Measurements from ENCODE around the gene PAX9.

Gene PAX9

GRCh38 chr14:36661506-36662257, at the start of gene PAX9:
Gene PAX9, plus strand, starts transcription at chr14:36661860. Its CDS starts 230 bp downstream, at chr14:36662090.
- H3K27me3 ChIP-seq (ENCODE audit: insufficient read depth, low read length, poor library complexity), result no peaks in the 10 kb centered on the region

DNA sequence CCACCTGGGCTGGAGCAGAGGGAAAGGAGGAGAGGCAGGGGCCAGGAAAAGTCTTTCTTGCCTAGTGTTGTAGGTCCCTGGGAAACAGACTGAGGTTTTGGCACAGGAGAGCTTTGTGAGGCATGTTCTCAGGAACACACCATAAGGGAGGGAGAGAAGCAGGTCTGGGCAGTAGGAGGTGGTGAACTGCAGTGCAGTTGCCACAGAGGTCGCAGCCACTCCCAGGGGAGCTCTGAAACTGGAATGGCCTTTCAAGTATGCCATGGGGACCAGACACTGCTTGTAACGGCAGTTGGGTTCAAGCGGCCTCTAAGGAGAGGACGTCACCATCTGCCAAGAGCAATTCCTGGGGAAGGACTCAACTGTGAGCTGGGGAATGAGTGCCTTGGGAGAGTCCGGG, 43.8 kb upstream of the PAX9 start:
- Histone ChIP-seq H3K36me3 (ENCODE audit: insufficient read depth, low read length) (no peaks in the 10 kb centered on the region), H3K79me2 (ENCODE audit: insufficient read depth, low read length) (no peaks in the 10 kb centered on the region), H3K4me3 (ENCODE audit: low read depth in 1 of 2, low read length in 2 of 2) (no peak overlapping the region), H3K27me3 (ENCODE audit: insufficient read depth, low read length, poor library complexity) (no peaks in the 10 kb centered on the region), H3K4me2 (ENCODE audit: insufficient read depth, low read length) (no peak overlapping the region), H3K27ac (ENCODE audit: low read length) (no peak overlapping the region), H3K4me1 (ENCODE audit: insufficient read depth, low read length) (peaks cover 21% of the 10 kb centered on the region), H3K9ac (ENCODE audit: low read depth, low read length) (no peak overlapping the region), H4K20me1 (ENCODE audit: insufficient read depth, low read length) (no peaks in the 10 kb centered on the region), H3K9me3 (ENCODE audit: insufficient read depth, low read length, severe bottlenecking) (peaks cover 3% of the 10 kb centered on the region), H2AFZ (ENCODE audit: low read depth, low read length) (peak overlapping the region; percentile 45; the same call in 1 of the 2 replicates)
- TF ChIP-seq CTCF (IDR thresholded peaks at IDR 0.05; ENCODE audit: borderline replicate concordance, extremely low read depth, low read length, poor library complexity, severe bottlenecking) (no peak), EZH2 (IDR thresholded peaks at IDR 0.05; ENCODE audit: borderline replicate concordance, low read depth, low read length, severe bottlenecking) (no peak)
- DNase-seq (no peak), ATAC-seq (ENCODE audit: insufficient read depth, low read depth) (no peak)

More at GRCh38 chr14:36661506-36662257, at the start of gene PAX9:
- TF ChIP-seq CTCF (IDR thresholded peaks at IDR 0.05; ENCODE audit: borderline replicate concordance, extremely low read depth, low read length, poor library complexity, severe bottlenecking) (no peak), EZH2 (IDR thresholded peaks at IDR 0.05; ENCODE audit: borderline replicate concordance, low read depth, low read length, severe bottlenecking) (no peak)
- H3K79me2 ChIP-seq (ENCODE audit: insufficient read depth, low read length), result no peaks in the 10 kb centered on the region
- 0 out of 2 replicates have a peak within 1 kb of the TSS, but pooled peaks have one; percentile 7 for H2AFZ ChIP-seq (ENCODE audit: low read depth, low read length)
- H3K4me3 ChIP-seq (ENCODE audit: low read depth in 1 of 2, low read length in 2 of 2), result no peak within 1 kb of the TSS
- no peak within 1 kb of the TSS for H3K9ac ChIP-seq (ENCODE audit: low read depth, low read length)
- DNase-seq (peak; percentile 20), ATAC-seq (ENCODE audit: insufficient read depth, low read depth) (peak; percentile 53; the same call in 1 of the 3 replicates)
- no peak within 1 kb of the TSS for H3K27ac ChIP-seq (ENCODE audit: low read length)
- no peaks in the 10 kb centered on the region for H4K20me1 ChIP-seq (ENCODE audit: insufficient read depth, low read length)
- no peaks in the 10 kb centered on the region for H3K36me3 ChIP-seq (ENCODE audit: insufficient read depth, low read length)
- no peak within 1 kb of the TSS for H3K4me2 ChIP-seq (ENCODE audit: insufficient read depth, low read length)
- H3K4me1 ChIP-seq (ENCODE audit: insufficient read depth, low read length), result peaks cover 14% of the 10 kb centered on the region
- H3K9me3 ChIP-seq (ENCODE audit: insufficient read depth, low read length, severe bottlenecking), result no peaks in the 10 kb centered on the region

DNA sequence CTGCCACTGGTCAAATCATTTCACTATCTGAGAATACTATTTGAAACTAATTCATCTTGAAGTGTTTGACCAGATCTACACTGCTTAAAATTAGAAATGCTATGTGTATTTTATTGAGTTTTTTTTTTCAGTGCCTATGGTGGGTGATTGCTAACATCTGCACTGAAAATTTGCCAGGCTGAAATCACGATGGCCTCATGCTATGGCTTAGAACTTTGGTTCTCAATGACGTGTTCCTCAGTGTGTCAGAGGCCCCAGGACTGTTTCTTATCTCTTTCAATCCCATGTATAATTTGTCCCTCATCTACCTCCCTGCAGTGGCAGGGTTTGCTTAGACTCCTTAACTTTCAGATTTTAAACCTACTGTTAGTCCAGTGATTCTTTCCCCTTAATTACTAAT, 43.0 kb upstream of the PAX9 start:
- Histone ChIP-seq H3K4me3 (ENCODE audit: low read depth in 1 of 2, low read length in 2 of 2) (no peak overlapping the region), H3K27ac (ENCODE audit: low read length) (no peak overlapping the region), H3K9ac (ENCODE audit: low read depth, low read length) (no peak overlapping the region), H3K9me3 (ENCODE audit: insufficient read depth, low read length, severe bottlenecking) (peaks cover 4% of the 10 kb centered on the region), H3K4me1 (ENCODE audit: insufficient read depth, low read length) (peaks cover 16% of the 10 kb centered on the region), H3K27me3 (ENCODE audit: insufficient read depth, low read length, poor library complexity) (no peaks in the 10 kb centered on the region), H4K20me1 (ENCODE audit: insufficient read depth, low read length) (no peaks in the 10 kb centered on the region), H3K79me2 (ENCODE audit: insufficient read depth, low read length) (no peaks in the 10 kb centered on the region), H3K4me2 (ENCODE audit: insufficient read depth, low read length) (no peak overlapping the region), H2AFZ (ENCODE audit: low read depth, low read length) (no peak overlapping the region), H3K36me3 (ENCODE audit: insufficient read depth, low read length) (no peaks in the 10 kb centered on the region)
- ATAC-seq (ENCODE audit: insufficient read depth, low read depth) (no peak), DNase-seq (no peak)
- no peak for TF ChIP-seq EZH2 (IDR thresholded peaks at IDR 0.05; ENCODE audit: borderline replicate concordance, low read depth, low read length, severe bottlenecking)
- TF ChIP-seq CTCF (IDR thresholded peaks at IDR 0.05; ENCODE audit: borderline replicate concordance, extremely low read depth, low read length, poor library complexity, severe bottlenecking), result no peak
